Measurements from ENCODE around the gene MRPL18.
"Not testable (repeated sequence)": the region's sequence is repeated elsewhere in the genome, so short reads cannot be mapped to it uniquely, and the experiment has no call there.

MRPL18 gene

GRCh38 chr6:159823953-159824352 is 33.7 kb downstream of the MRPL18 start:
- no peak for DNase-seq
- no peaks in the 10 kb centered on the region for H3K79me2 ChIP-seq (ENCODE audit: low read length)
- no peak for TF ChIP-seq EZH2 (optimal IDR thresholded peaks at IDR 0.05; ENCODE audit: low read depth, low read length)
- no peak for TF ChIP-seq EZH2phosphoT487 (IDR thresholded peaks at IDR 0.05; ENCODE audit: low read length)
- no peak for TF ChIP-seq CTCF (IDR thresholded peaks at IDR 0.05; ENCODE audit: low read length)
- no peaks in the 10 kb centered on the region for H3K9me3 ChIP-seq (replicated peaks; ENCODE audit: insufficient read depth, low read length)
- no peaks in the 10 kb centered on the region for H3K27me3 ChIP-seq (replicated peaks; ENCODE audit: insufficient read depth, low read length)
- no peak overlapping the region for H3K4me2 ChIP-seq (ENCODE audit: low read depth, low read length)
- peaks cover 6% of the 10 kb centered on the region; the same call in 1 of the 2 replicates for H3F3A ChIP-seq (ENCODE audit: insufficient read depth, low read length)
- H3K36me3 ChIP-seq (replicated peaks; ENCODE audit: insufficient read depth, low read length): no peaks in the 10 kb centered on the region
- H2AFZ ChIP-seq (ENCODE audit: low read length): no peak overlapping the region
- no peak overlapping the region for H3K27ac ChIP-seq (ENCODE audit: low read length)
- H4K20me1 ChIP-seq (ENCODE audit: insufficient read depth, low read length): no peaks in the 10 kb centered on the region
- no peak overlapping the region for H3K4me3 ChIP-seq (ENCODE audit: low read length)
- H3K4me1 ChIP-seq (ENCODE audit: low read length): peaks cover 10% of the 10 kb centered on the region
- H3K9me2 ChIP-seq (replicated peaks; ENCODE audit: insufficient read depth, low read length): no peaks in the 10 kb centered on the region
- no peak overlapping the region for H3K9ac ChIP-seq (ENCODE audit: low read length)

- not testable (repeated sequence) for H3F3A ChIP-seq (ENCODE audit: insufficient read depth, low read length); DNase-seq; H3K79me2 ChIP-seq (ENCODE audit: low read length); H3K9me2 ChIP-seq (replicated peaks; ENCODE audit: insufficient read depth, low read length); H3K36me3 ChIP-seq (replicated peaks; ENCODE audit: insufficient read depth, low read length); H3K4me1 ChIP-seq (ENCODE audit: low read length); H3K27ac ChIP-seq (ENCODE audit: low read length); H3K4me3 ChIP-seq (ENCODE audit: low read length); H2AFZ ChIP-seq (ENCODE audit: low read length); H3K9ac ChIP-seq (ENCODE audit: low read length); H3K4me2 ChIP-seq (ENCODE audit: low read depth, low read length); H4K20me1 ChIP-seq (ENCODE audit: insufficient read depth, low read length); H3K27me3 ChIP-seq (replicated peaks; ENCODE audit: insufficient read depth, low read length); H3K9me3 ChIP-seq (replicated peaks; ENCODE audit: insufficient read depth, low read length)
These were observed 34.4 kb downstream of the MRPL18 start for GRCh38 chr6:159824690-159825089.

GRCh38 chr6:159826004-159826403 is 35.7 kb downstream of the MRPL18 start:
- Histone ChIP-seq H3K36me3 (replicated peaks; ENCODE audit: insufficient read depth, low read length) (no peaks in the 10 kb centered on the region), H2AFZ (ENCODE audit: low read length) (no peak overlapping the region), H3F3A (ENCODE audit: insufficient read depth, low read length) (no peaks in the 10 kb centered on the region), H3K9me2 (replicated peaks; ENCODE audit: insufficient read depth, low read length) (no peaks in the 10 kb centered on the region), H3K4me3 (ENCODE audit: low read length) (no peak overlapping the region), H3K9ac (ENCODE audit: low read length) (no peak overlapping the region), H3K4me2 (ENCODE audit: low read depth, low read length) (no peak overlapping the region), H3K9me3 (replicated peaks; ENCODE audit: insufficient read depth, low read length) (no peaks in the 10 kb centered on the region), H3K79me2 (ENCODE audit: low read length) (no peaks in the 10 kb centered on the region), H3K27me3 (replicated peaks; ENCODE audit: insufficient read depth, low read length) (no peaks in the 10 kb centered on the region), H4K20me1 (ENCODE audit: insufficient read depth, low read length) (no peaks in the 10 kb centered on the region), H3K27ac (ENCODE audit: low read length) (no peak overlapping the region), H3K4me1 (ENCODE audit: low read length) (peaks cover 4% of the 10 kb centered on the region; the same call in 1 of the 2 replicates)
- no peak for DNase-seq
- TF ChIP-seq EZH2phosphoT487 (IDR thresholded peaks at IDR 0.05; ENCODE audit: low read length): no peak
- TF ChIP-seq EZH2 (optimal IDR thresholded peaks at IDR 0.05; ENCODE audit: low read depth, low read length): no peak
- TF ChIP-seq CTCF (IDR thresholded peaks at IDR 0.05; ENCODE audit: low read length): no peak

GRCh38 chr6:159826968-159827647 is 36.8 kb downstream of the MRPL18 start:
- no peak overlapping the region for H3K4me3 ChIP-seq (ENCODE audit: low read length)
- H3K27me3 ChIP-seq (replicated peaks; ENCODE audit: insufficient read depth, low read length): no peaks in the 10 kb centered on the region
- DNase-seq: no peak
- H3K9me2 ChIP-seq (replicated peaks; ENCODE audit: insufficient read depth, low read length): no peaks in the 10 kb centered on the region
- no peaks in the 10 kb centered on the region for H3K36me3 ChIP-seq (replicated peaks; ENCODE audit: insufficient read depth, low read length)
- no peak overlapping the region for H3K4me2 ChIP-seq (ENCODE audit: low read depth, low read length)
- peaks cover 4% of the 10 kb centered on the region; the same call in 1 of the 2 replicates for H3K4me1 ChIP-seq (ENCODE audit: low read length)
- H3K9ac ChIP-seq (ENCODE audit: low read length): no peak overlapping the region
- H3K79me2 ChIP-seq (ENCODE audit: low read length): no peaks in the 10 kb centered on the region
- TF ChIP-seq CTCF (IDR thresholded peaks at IDR 0.05; ENCODE audit: low read length): no peak
- TF ChIP-seq EZH2phosphoT487 (IDR thresholded peaks at IDR 0.05; ENCODE audit: low read length): no peak
- no peak for TF ChIP-seq EZH2 (optimal IDR thresholded peaks at IDR 0.05; ENCODE audit: low read depth, low read length)
- no peaks in the 10 kb centered on the region for H4K20me1 ChIP-seq (ENCODE audit: insufficient read depth, low read length)
- no peaks in the 10 kb centered on the region for H3F3A ChIP-seq (ENCODE audit: insufficient read depth, low read length)
- H3K9me3 ChIP-seq (replicated peaks; ENCODE audit: insufficient read depth, low read length): no peaks in the 10 kb centered on the region
- no peak overlapping the region for H3K27ac ChIP-seq (ENCODE audit: low read length)
- no peak overlapping the region for H2AFZ ChIP-seq (ENCODE audit: low read length)

Data from MM.1S (cell line).